ENCODE measurements around the gene STAT2. TPM values are rescaled to one million over a fixed set of nuclear protein-coding genes. Genes with fewer than 3 reads are reported as not detected.
A peak's percentile ranks its signal among the peaks of the same experiment; 100 is the strongest.
"Not testable (repeated sequence)": the region's sequence is repeated elsewhere in the genome, so short reads cannot be mapped to it uniquely, and the experiment has no call there.

The STAT2 gene
- total and polyA plus RNA-seq, 2 donors = 66.3 to 156 TPM

GRCh38 chr12:56330936-56331490 is 28.9 kb downstream of the STAT2 start:
- Histone ChIP-seq H3K4me1 (ENCODE audit: insufficient read depth) (peaks cover 2% of the 10 kb centered on the region), H3K36me3 (ENCODE audit: insufficient read depth) (no peaks in the 10 kb centered on the region), H3K27ac (ENCODE audit: low read depth) (no peak overlapping the region), H3K4me3 (ENCODE audit: low read depth, low read length) (no peak overlapping the region)
- DNase-seq (ENCODE audit: extremely low spot score) = no peak
- 94% methylated on average over 7 of the region's 7 CpGs for WGBS

- H3K4me1 ChIP-seq (ENCODE audit: insufficient read depth) = no peaks in the 10 kb centered on the region
- no peak overlapping the region for H3K4me3 ChIP-seq (ENCODE audit: low read depth, low read length)
- peak overlapping the region; percentile 5 for H3K27ac ChIP-seq (ENCODE audit: low read depth)
- WGBS = 70% methylated on average over 6 of the region's 6 CpGs
- H3K36me3 ChIP-seq (ENCODE audit: insufficient read depth) = peaks cover 3% of the 10 kb centered on the region
- no peak for DNase-seq (ENCODE audit: extremely low spot score)
Measured at GRCh38 chr12:56326533-56326932, 33.4 kb downstream of the STAT2 start.

GRCh38 chr12:56326126-56326525 is 33.8 kb downstream of the STAT2 start:
- H3K4me1 ChIP-seq (ENCODE audit: insufficient read depth) = no peaks in the 10 kb centered on the region
- peaks cover 3% of the 10 kb centered on the region for H3K36me3 ChIP-seq (ENCODE audit: insufficient read depth)
- H3K27ac ChIP-seq (ENCODE audit: low read depth) = no peak overlapping the region
- DNase-seq (ENCODE audit: extremely low spot score) = no peak
- H3K4me3 ChIP-seq (ENCODE audit: low read depth, low read length) = no peak overlapping the region
- WGBS = 97% methylated on average over 8 of the region's 8 CpGs

GRCh38 chr12:56324206-56324605 is 35.7 kb downstream of the STAT2 start:
- WGBS = 92% methylated on average over 6 of the region's 6 CpGs
- Histone ChIP-seq H3K4me1 (ENCODE audit: insufficient read depth) (no peaks in the 10 kb centered on the region), H3K27ac (ENCODE audit: low read depth) (no peak overlapping the region), H3K36me3 (ENCODE audit: insufficient read depth) (peaks cover 3% of the 10 kb centered on the region), H3K4me3 (ENCODE audit: low read depth, low read length) (no peak overlapping the region)
- DNase-seq (ENCODE audit: extremely low spot score) = no peak

GRCh38 chr12:56321610-56322009 is 38.3 kb downstream of the STAT2 start:
- WGBS = 95% methylated on average over 8 of the region's 8 CpGs
- H3K4me1 ChIP-seq (ENCODE audit: insufficient read depth); H3K4me3 ChIP-seq (ENCODE audit: low read depth, low read length); DNase-seq (ENCODE audit: extremely low spot score); H3K36me3 ChIP-seq (ENCODE audit: insufficient read depth); H3K27ac ChIP-seq (ENCODE audit: low read depth): not testable (repeated sequence)

- DNase-seq (ENCODE audit: extremely low spot score) = no peak
- Histone ChIP-seq H3K27ac (ENCODE audit: low read depth) (no peak overlapping the region), H3K4me1 (ENCODE audit: insufficient read depth) (no peaks in the 10 kb centered on the region), H3K36me3 (ENCODE audit: insufficient read depth) (peaks cover 3% of the 10 kb centered on the region), H3K4me3 (ENCODE audit: low read depth, low read length) (no peak overlapping the region)
- WGBS = 94% methylated on average over 2 of the region's 2 CpGs
Measured at GRCh38 chr12:56321027-56321426, 38.9 kb downstream of the STAT2 start.

- Histone ChIP-seq H3K4me1 (ENCODE audit: insufficient read depth) (no peaks in the 10 kb centered on the region), H3K27ac (ENCODE audit: low read depth) (no peak overlapping the region), H3K36me3 (ENCODE audit: insufficient read depth) (no peaks in the 10 kb centered on the region), H3K4me3 (ENCODE audit: low read depth, low read length) (no peak overlapping the region)
- 93% methylated on average over 3 of the region's 3 CpGs for WGBS
- DNase-seq (ENCODE audit: extremely low spot score) = no peak
Measured at GRCh38 chr12:56317675-56318074, 42.2 kb downstream of the STAT2 start.

- DNase-seq (ENCODE audit: extremely low spot score) = peak; percentile 94
- Histone ChIP-seq H3K36me3 (ENCODE audit: insufficient read depth) (no peaks in the 10 kb centered on the region), H3K4me1 (ENCODE audit: insufficient read depth) (no peaks in the 10 kb centered on the region), H3K4me3 (ENCODE audit: low read depth, low read length) (peak within 1 kb of the TSS; percentile 76), H3K27ac (ENCODE audit: low read depth) (peak within 1 kb of the TSS; percentile 84)
- under 1% methylated on average over 62 of the region's 62 CpGs for WGBS
Measured at GRCh38 chr12:56315622-56316473, 44.1 kb downstream of the STAT2 start, which contains the start of gene CNPY2. Gene CNPY2, minus strand, starts transcription at chr12:56315988. Its CDS starts 771 bp downstream, at chr12:56315217.

GRCh38 chr12:56315249-56315621 is 44.7 kb downstream of the STAT2 start:
- Histone ChIP-seq H3K4me1 (ENCODE audit: insufficient read depth) (no peaks in the 10 kb centered on the region), H3K4me3 (ENCODE audit: low read depth, low read length) (peak overlapping the region; percentile 76), H3K27ac (ENCODE audit: low read depth) (peak overlapping the region; percentile 84), H3K36me3 (ENCODE audit: insufficient read depth) (no peaks in the 10 kb centered on the region)
- 2% methylated on average over 11 of the region's 11 CpGs for WGBS
- DNase-seq (ENCODE audit: extremely low spot score) = no peak

GRCh38 chr12:56311003-56311402 is 48.9 kb downstream of the STAT2 start:
- no peak for DNase-seq (ENCODE audit: extremely low spot score)
- no peak overlapping the region for H3K27ac ChIP-seq (ENCODE audit: low read depth)
- H3K4me3 ChIP-seq (ENCODE audit: low read depth, low read length) = no peak overlapping the region
- peaks cover 2% of the 10 kb centered on the region for H3K36me3 ChIP-seq (ENCODE audit: insufficient read depth)
- WGBS = 93% methylated on average over 12 of the region's 12 CpGs
- no peaks in the 10 kb centered on the region for H3K4me1 ChIP-seq (ENCODE audit: insufficient read depth)

- H3K4me3 ChIP-seq (ENCODE audit: low read depth, low read length) = no peak overlapping the region
- H3K36me3 ChIP-seq (ENCODE audit: insufficient read depth) = peaks cover 2% of the 10 kb centered on the region
- H3K27ac ChIP-seq (ENCODE audit: low read depth) = no peak overlapping the region
- WGBS = 91% methylated on average over 3 of the region's 3 CpGs
- DNase-seq (ENCODE audit: extremely low spot score) = no peak
- no peaks in the 10 kb centered on the region for H3K4me1 ChIP-seq (ENCODE audit: insufficient read depth)
Measured at GRCh38 chr12:56308714-56309113, 51.2 kb downstream of the STAT2 start.

- H3K36me3 ChIP-seq (ENCODE audit: insufficient read depth) = peaks cover 2% of the 10 kb centered on the region
- no peaks in the 10 kb centered on the region for H3K4me1 ChIP-seq (ENCODE audit: insufficient read depth)
- no peak overlapping the region for H3K4me3 ChIP-seq (ENCODE audit: low read depth, low read length)
- H3K27ac ChIP-seq (ENCODE audit: low read depth) = no peak overlapping the region
- WGBS = 96% methylated on average over 7 of the region's 7 CpGs
- no peak for DNase-seq (ENCODE audit: extremely low spot score)
Measured at GRCh38 chr12:56307221-56307965, 52.5 kb downstream of the STAT2 start.

GRCh38 chr12:56304872-56305590 is 54.9 kb downstream of the STAT2 start:
- no peaks in the 10 kb centered on the region for H3K4me1 ChIP-seq (ENCODE audit: insufficient read depth)
- WGBS = 89% methylated on average over 8 of the region's 8 CpGs
- DNase-seq (ENCODE audit: extremely low spot score) = no peak
- no peak overlapping the region for H3K27ac ChIP-seq (ENCODE audit: low read depth)
- H3K4me3 ChIP-seq (ENCODE audit: low read depth, low read length) = no peak overlapping the region
- H3K36me3 ChIP-seq (ENCODE audit: insufficient read depth) = peaks cover 2% of the 10 kb centered on the region
